GM19023 (cell line): ENCODE results near the gene IGSF8.

Experiments
- ATAC-seq: cut with Tn5 transposase; IDR thresholded peaks from one replicate; pipeline ENCODE4 v1.9.1; 2021; ENCODE audit warnings: mild to moderate bottlenecking, moderate library complexity; ENCODE audit not compliant: unreplicated experiment

The IGSF8 gene

DNA sequence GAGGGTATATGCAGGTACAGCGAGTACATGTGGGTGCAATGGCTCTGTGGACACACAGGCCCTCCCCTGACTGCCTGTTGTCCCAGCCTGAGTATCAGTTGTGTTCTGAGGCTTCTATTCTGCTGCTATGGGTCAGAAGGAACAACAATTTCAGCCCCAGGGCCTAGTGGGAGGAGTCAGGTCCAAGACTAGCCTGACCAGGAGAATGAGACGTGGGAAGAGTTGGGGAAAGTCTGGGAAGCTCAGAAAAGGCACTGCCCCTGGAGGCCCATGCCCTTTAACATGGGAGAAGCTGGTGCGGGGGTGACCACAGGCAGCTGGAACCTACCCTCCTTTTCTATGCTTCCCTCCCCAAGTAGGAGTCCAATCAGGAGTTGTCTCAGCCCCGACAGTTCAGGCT, 7.7 kb downstream of the IGSF8 start:
- ATAC-seq: no peak

DNA sequence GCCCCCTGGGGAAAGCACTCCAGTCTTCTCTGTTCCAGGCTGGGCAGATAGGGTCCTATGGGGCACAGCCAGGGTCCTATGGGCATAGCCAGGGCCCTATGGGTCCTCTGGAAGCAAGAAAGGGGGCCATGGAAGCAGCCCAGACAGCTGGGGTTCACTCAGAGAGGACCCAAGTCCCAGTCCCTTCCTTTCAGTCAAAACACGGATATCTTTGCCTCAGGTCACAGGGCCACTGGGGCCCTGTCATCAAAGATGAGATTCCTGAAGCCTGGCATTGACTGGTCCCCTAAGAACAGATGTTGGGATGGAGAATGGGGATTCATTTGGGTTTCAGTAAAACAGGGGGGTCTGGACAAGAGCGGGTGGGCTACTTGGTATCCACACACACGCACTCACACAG, 8.5 kb downstream of the IGSF8 start:
- ATAC-seq: no peak

- no peak for ATAC-seq
Measured at GRCh38 chr1:160087118-160087662, 11.2 kb downstream of the IGSF8 start.

DNA sequence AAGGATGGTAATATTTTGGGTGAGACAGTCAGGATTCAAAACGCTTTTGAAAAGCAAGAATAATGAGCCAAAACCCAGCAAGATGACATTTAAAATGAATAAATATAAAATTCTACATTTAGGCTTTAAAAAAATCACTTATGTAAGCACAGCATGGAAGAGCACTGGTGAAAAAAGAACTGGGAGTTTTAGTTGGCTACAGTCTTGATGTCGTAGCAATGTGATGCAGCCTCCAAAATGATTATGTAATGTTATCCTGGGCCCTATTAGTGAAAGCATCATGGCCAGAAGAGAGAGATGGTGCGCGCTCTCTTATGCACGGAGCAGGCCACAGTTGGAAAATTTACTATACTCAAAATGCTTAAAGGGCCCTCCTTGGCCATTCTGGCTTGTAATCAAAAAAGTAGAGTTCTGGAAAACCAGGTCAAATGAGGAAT, 11.9 kb downstream of the IGSF8 start:
- ATAC-seq: no peak

DNA sequence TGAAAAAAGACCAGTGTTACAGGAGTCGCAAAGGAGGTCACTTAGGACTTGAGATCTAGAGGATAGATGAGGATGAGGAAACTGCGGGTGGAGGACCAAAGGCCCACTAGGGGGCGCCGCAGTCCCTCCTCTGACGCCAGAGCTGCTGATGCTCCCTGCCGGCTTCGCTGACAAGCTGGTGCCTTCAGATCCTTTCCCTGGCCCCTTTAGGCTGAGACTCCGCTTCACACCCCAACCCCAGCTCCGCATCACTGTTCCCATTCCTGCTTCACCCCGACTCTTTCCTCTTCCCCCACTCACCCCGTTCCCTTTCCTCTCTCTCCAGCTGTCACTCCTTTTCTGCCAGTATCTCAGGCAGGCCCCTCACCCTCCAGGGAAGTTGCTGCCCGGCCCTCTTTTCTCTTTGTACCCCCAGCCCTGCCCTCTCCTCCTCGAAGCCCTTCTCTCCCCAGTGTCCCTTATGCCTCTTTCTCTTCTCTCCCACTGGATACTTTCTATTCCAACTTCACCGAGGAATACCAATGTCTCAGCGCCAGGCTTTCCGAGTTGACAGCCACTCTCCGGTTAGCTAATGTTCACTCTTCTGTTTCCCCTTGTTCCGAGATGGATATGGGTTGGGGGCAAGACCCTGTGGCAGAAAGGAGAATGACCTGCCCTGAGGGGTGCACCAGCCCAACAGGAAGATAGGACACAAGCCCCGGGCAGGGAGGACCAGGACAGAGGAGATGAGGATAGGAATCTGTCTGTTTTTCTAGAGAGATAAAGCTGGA, 12.5 kb downstream of the IGSF8 start:
- no peak for ATAC-seq

GRCh38 chr1:160084771-160085321, 13.6 kb downstream of the IGSF8 start:
- ATAC-seq: no peak

- ATAC-seq: peak; percentile 50
Measured at GRCh38 chr1:160083968-160084770, 14.2 kb downstream of the IGSF8 start.

GRCh38 chr1:160082926-160083325, 15.5 kb downstream of the IGSF8 start:
- no peak for ATAC-seq

GRCh38 chr1:160082487-160082886, 15.9 kb downstream of the IGSF8 start:
- no peak for ATAC-seq

- no peak for ATAC-seq
Measured at GRCh38 chr1:160081261-160081936, 17.0 kb downstream of the IGSF8 start, which contains the start of gene KCNJ9. TSS of gene KCNJ9 (plus strand) at chr1:160081538. CDS start at chr1:160084031, 2,493 bp downstream.

DNA sequence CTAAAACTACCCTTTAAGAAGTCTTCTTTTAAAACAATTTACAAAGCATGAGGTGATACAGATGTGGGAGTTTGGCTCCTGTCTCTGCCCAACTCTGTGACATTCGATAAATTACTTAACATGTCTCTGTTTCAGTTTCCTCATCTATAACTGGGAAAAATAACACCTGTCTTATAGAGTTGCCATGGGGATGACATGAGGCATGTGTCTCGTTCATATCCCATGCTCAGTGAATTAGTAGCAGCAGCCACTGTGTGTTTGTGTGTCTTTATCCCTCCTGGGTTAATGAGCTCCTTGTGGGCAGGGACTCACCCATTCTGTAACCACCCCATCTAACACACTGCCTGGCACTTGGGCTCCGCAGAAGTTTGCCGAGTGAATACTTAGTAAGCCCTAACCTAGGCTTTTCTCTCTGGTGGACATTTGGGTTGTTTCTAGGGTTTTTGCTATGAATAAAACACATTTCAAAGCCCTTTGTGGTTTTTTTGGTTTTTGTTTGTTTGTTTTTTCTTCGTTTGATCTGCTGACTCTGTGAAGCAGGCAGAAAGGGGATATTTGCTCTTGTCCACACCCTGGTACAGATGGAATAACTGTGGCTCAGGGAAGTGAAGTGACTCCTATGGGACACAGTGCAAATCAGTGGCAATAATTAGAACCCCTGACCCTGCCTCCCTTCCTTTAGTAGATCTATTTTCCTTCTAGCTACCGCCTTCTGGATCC, 17.9 kb downstream of the IGSF8 start:
- no peak for ATAC-seq

- ATAC-seq: no peak
Measured at GRCh38 chr1:160079448-160079847, 19.0 kb downstream of the IGSF8 start.

- ATAC-seq: no peak
Measured at GRCh38 chr1:160078512-160079195, 19.8 kb downstream of the IGSF8 start.

- no peak for ATAC-seq
Measured at GRCh38 chr1:160077486-160077885, 20.9 kb downstream of the IGSF8 start.

GRCh38 chr1:160076295-160076694, 22.1 kb downstream of the IGSF8 start:
- no peak for ATAC-seq

- ATAC-seq: no peak
Measured at GRCh38 chr1:160075836-160076235, 22.6 kb downstream of the IGSF8 start.

DNA sequence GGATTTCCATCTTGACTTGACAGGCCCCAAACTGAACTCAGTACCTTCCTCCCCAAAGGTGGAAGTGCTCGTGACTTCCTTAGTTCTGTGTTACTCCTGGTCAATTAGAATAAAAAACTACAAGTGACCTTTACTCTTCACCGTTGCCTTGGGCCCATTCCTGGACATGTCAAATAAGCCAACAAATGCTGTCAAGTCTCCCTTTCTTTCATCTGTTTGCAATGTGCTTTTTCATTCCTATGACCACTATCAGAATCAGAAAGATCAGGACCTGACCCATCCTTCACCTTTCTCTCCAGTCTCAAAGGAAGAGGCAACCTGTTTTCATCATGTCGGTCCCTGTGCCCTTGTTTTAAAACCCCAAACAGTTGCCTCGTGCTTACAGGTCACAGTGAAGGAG, 23.6 kb downstream of the IGSF8 start:
- ATAC-seq: no peak

- ATAC-seq: no peak
Measured at GRCh38 chr1:160071289-160071688, 27.1 kb downstream of the IGSF8 start.

GRCh38 chr1:160070243-160071163, 27.9 kb downstream of the IGSF8 start:
- ATAC-seq: peak; percentile 60
